Fibroblast of skin of right quadriceps (primary cell): ENCODE data around the gene WDR1.
A peak's percentile ranks its signal among the peaks of the same experiment; 100 is the strongest.

Experiments
- DNase-seq: peaks from one replicate; pipeline ENCODE4 v3.0.0-alpha.2; 2013

The WDR1 gene

GRCh38 chr4:10083861-10084641, 32.5 kb downstream of the WDR1 start:
- DNase-seq = no peak

GRCh38 chr4:10083331-10083771, 33.2 kb downstream of the WDR1 start:
- no peak for DNase-seq

- DNase-seq = no peak
These were observed 33.9 kb downstream of the WDR1 start for GRCh38 chr4:10082459-10083272.

- DNase-seq = no peak
These were observed 34.6 kb downstream of the WDR1 start for GRCh38 chr4:10082047-10082446.

- DNase-seq = no peak
These were observed 35.4 kb downstream of the WDR1 start for GRCh38 chr4:10081218-10081606.

GRCh38 chr4:10080589-10081217, 35.9 kb downstream of the WDR1 start:
- DNase-seq = no peak

- DNase-seq = no peak
These were observed 36.5 kb downstream of the WDR1 start for GRCh38 chr4:10079912-10080588.

- DNase-seq = no peak
These were observed 37.3 kb downstream of the WDR1 start for GRCh38 chr4:10079256-10079655.

- no peak for DNase-seq
These were observed 37.9 kb downstream of the WDR1 start for GRCh38 chr4:10078481-10079233.

- no peak for DNase-seq
These were observed 38.9 kb downstream of the WDR1 start for GRCh38 chr4:10077483-10078335.

GRCh38 chr4:10077076-10077475, 39.5 kb downstream of the WDR1 start:
- no peak for DNase-seq

- DNase-seq = no peak
These were observed 40.6 kb downstream of the WDR1 start for GRCh38 chr4:10075953-10076391.

- no peak for DNase-seq
These were observed 41.3 kb downstream of the WDR1 start for GRCh38 chr4:10075158-10075863.

- DNase-seq = peak; percentile 47
These were observed 41.9 kb downstream of the WDR1 start for GRCh38 chr4:10074767-10075105.

- no peak for DNase-seq
These were observed 42.4 kb downstream of the WDR1 start for GRCh38 chr4:10074076-10074766.

GRCh38 chr4:10072420-10073017, 44.1 kb downstream of the WDR1 start:
- DNase-seq = no peak

GRCh38 chr4:10069075-10069642, 47.4 kb downstream of the WDR1 start:
- DNase-seq = no peak

GRCh38 chr4:10066670-10067651, 49.6 kb downstream of the WDR1 start:
- DNase-seq = no peak
